ENCODE data around the gene MAGEH1.

The MAGEH1 gene

GRCh38 chrX:55490121-55490520, 38.2 kb downstream of the MAGEH1 start:
- DNase-seq (ENCODE audit: low spot score) = no peak

- no peak for DNase-seq (ENCODE audit: low spot score)
Measured at GRCh38 chrX:55490974-55491373, 39.0 kb downstream of the MAGEH1 start.

All from AG08395 (cell line).